ENCODE data around the gene ACSM6. TPM values are rescaled to one million over a fixed set of nuclear protein-coding genes. Genes with fewer than 3 reads are reported as not detected.

The ACSM6 gene, protein sequence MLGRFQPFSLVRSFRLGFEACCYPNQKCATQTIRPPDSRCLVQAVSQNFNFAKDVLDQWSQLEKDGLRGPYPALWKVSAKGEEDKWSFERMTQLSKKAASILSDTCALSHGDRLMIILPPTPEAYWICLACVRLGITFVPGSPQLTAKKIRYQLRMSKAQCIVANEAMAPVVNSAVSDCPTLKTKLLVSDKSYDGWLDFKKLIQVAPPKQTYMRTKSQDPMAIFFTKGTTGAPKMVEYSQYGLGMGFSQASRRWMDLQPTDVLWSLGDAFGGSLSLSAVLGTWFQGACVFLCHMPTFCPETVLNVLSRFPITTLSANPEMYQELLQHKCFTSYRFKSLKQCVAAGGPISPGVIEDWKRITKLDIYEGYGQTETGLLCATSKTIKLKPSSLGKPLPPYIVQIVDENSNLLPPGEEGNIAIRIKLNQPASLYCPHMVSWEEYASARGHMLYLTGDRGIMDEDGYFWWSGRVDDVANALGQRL
- polyA plus RNA-seq (2012; rRNA removed): not detected in 2 replicates
- polyA plus RNA-seq (2012; cell fraction: cytosol; rRNA removed): not detected in 2 replicates
- not detected in 2 replicates for polyA plus RNA-seq (2012; cell fraction: nucleus; rRNA removed)

DNA sequence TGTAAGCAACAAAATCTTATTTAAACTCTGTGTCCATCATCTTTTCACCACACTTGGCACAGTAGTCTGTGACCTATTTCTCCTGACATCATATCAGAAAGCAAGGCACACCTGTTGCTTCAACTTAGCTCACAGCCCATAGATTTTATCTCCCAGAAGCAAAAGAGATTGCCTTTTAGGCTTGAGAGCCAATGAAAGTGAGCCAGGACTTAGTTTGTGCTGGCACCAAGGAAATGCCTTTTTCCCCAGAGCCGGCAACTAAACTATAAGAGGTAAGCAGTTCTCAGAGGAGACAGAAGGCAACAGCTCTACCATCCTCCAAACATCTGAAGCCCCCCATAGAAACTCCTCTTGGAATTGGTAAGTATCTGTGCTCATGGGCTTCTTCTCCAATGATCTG is at the start of gene ACSM6:
ACSM6 (plus strand) TSS at position 295 of the 400 bp plus-strand sequence. CDS start 248 bp downstream, outside the sequence.
- Histone ChIP-seq H3K27me3 (ENCODE audit: insufficient read depth) (no peaks in the 10 kb centered on the region), H3K4me1 (ENCODE audit: control insufficient read depth in 1 of 2, insufficient read depth in 2 of 2, low read depth in 1 of 2, low read length in 1 of 2) (no peaks in the 10 kb centered on the region), H3K36me3 (replicated peaks in 1 of 2; ENCODE audit: control insufficient read depth in 1 of 2, insufficient read depth in 2 of 2, low read length in 1 of 2) (no peaks in the 10 kb centered on the region), H3K9me3 (no peaks in the 10 kb centered on the region), H3F3A (replicated peaks; ENCODE audit: insufficient read depth) (no peaks in the 10 kb centered on the region), H3K4me3 (ENCODE audit: low read depth in 2 of 2, low read length in 1 of 2) (no peak within 1 kb of the TSS), H4K20me1 (ENCODE audit: insufficient read depth) (no peaks in the 10 kb centered on the region), H3K27ac (ENCODE audit: low read depth in 2 of 2, low read length in 1 of 2) (no peak within 1 kb of the TSS), H2AFZ (ENCODE audit: low read depth) (no peak within 1 kb of the TSS), H3K9ac (no peak within 1 kb of the TSS), H3K79me2 (ENCODE audit: insufficient read depth) (no peaks in the 10 kb centered on the region), H3K4me2 (no peak within 1 kb of the TSS), H3K9me2 (no peaks in the 10 kb centered on the region)
- ChIA-PET CTCF (no interaction called here), POLR2A (no interaction called here)
- 93% methylated on average over 1 of the region's 1 CpG for WGBS (ENCODE audit: low lambda C conversion rate)
- no peak for DNase-seq
- TF ChIP-seq RFX5 (IDR thresholded peaks at IDR 0.05; ENCODE audit: low read length) (no peak), SMC3 (IDR thresholded peaks at IDR 0.05; ENCODE audit: low read depth, low read length) (no peak), MXI1 (IDR thresholded peaks at IDR 0.05; ENCODE audit: low read depth, low read length) (no peak), NFIC (IDR thresholded peaks at IDR 0.05; ENCODE audit: borderline replicate concordance) (no peak), RAD21 (IDR thresholded peaks at IDR 0.05; ENCODE audit: low read length) (no peak), ELF1 (IDR thresholded peaks at IDR 0.05) (no peak)
- TF ChIP-seq, protein P1, sequence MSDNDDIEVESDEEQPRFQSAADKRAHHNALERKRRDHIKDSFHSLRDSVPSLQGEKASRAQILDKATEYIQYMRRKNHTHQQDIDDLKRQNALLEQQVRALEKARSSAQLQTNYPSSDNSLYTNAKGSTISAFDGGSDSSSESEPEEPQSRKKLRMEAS (IDR thresholded peaks at IDR 0.05; ENCODE audit: low read depth): no peak

DNA sequence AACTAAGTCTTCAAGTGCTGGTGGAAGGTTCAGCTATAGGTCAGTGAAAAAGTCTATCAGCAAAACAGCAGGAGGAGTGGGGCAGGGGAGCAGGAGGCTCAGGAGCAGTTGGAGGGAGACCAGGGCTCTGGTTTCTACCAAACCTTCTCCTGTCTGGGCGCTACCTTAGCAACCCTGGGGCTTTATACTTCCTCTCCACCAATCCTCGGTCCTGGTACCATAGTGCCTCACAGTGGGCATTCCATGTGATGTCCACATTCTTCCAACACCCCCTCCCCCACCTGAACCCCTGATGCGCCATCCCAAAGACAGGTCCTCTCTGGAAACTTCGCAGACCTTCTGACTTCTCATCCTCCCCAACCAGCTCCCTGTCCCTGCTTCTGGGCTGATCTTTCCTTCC is 25.3 kb upstream of the ACSM6 start:
- Histone ChIP-seq H3F3A (replicated peaks; ENCODE audit: insufficient read depth) (no peaks in the 10 kb centered on the region), H3K9me2 (no peaks in the 10 kb centered on the region), H4K20me1 (ENCODE audit: insufficient read depth) (no peaks in the 10 kb centered on the region), H3K27me3 (ENCODE audit: insufficient read depth) (no peaks in the 10 kb centered on the region), H3K9ac (no peak overlapping the region), H3K79me2 (ENCODE audit: insufficient read depth) (no peaks in the 10 kb centered on the region), H3K4me1 (ENCODE audit: control insufficient read depth in 1 of 2, insufficient read depth in 2 of 2, low read depth in 1 of 2, low read length in 1 of 2) (no peaks in the 10 kb centered on the region), H3K9me3 (no peaks in the 10 kb centered on the region), H3K4me2 (no peak overlapping the region), H3K36me3 (replicated peaks in 1 of 2; ENCODE audit: control insufficient read depth in 1 of 2, insufficient read depth in 2 of 2, low read length in 1 of 2) (no peaks in the 10 kb centered on the region), H2AFZ (ENCODE audit: low read depth) (no peak overlapping the region), H3K27ac (ENCODE audit: low read depth in 2 of 2, low read length in 1 of 2) (no peak overlapping the region), H3K4me3 (ENCODE audit: low read depth in 2 of 2, low read length in 1 of 2) (no peak overlapping the region)
- ChIA-PET POLR2A (no interaction called here), CTCF (no interaction called here)
- no peak for DNase-seq
- WGBS (ENCODE audit: low lambda C conversion rate): 49% methylated on average over 3 of the region's 4 CpGs
- TF ChIP-seq, protein P2, sequence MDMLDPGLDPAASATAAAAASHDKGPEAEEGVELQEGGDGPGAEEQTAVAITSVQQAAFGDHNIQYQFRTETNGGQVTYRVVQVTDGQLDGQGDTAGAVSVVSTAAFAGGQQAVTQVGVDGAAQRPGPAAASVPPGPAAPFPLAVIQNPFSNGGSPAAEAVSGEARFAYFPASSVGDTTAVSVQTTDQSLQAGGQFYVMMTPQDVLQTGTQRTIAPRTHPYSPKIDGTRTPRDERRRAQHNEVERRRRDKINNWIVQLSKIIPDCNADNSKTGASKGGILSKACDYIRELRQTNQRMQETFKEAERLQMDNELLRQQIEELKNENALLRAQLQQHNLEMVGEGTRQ (IDR thresholded peaks at IDR 0.05; ENCODE audit: borderline replicate concordance, low read depth, low read length): no peak
- TF ChIP-seq RXRA (IDR thresholded peaks at IDR 0.05; ENCODE audit: borderline replicate concordance, low read depth) (no peak), MEF2A (IDR thresholded peaks at IDR 0.05; ENCODE audit: borderline replicate concordance, low read depth) (no peak), JUND (IDR thresholded peaks at IDR 0.05) (no peak), TAF1 (IDR thresholded peaks at IDR 0.05; ENCODE audit: borderline replicate concordance, low read depth, low read length) (no peak), MXI1 (IDR thresholded peaks at IDR 0.05; ENCODE audit: low read depth, low read length) (no peak), SMC3 (IDR thresholded peaks at IDR 0.05; ENCODE audit: low read depth, low read length) (no peak), EZH2phosphoT487 (IDR thresholded peaks at IDR 0.05; ENCODE audit: borderline replicate concordance, low read depth) (no peak), TEAD4 (IDR thresholded peaks at IDR 0.05; ENCODE audit: borderline replicate concordance, insufficient read depth) (no peak), NRF1 (IDR thresholded peaks at IDR 0.05; ENCODE audit: low read depth, low read length) (no peak), POLR2AphosphoS5 (IDR thresholded peaks at IDR 0.05; ENCODE audit: low read depth, low read length) (no peak), TCF12 (IDR thresholded peaks at IDR 0.05) (no peak), RCOR1 (IDR thresholded peaks at IDR 0.05; ENCODE audit: low read length) (no peak), EP300 (IDR thresholded peaks at IDR 0.05; ENCODE audit: borderline replicate concordance in 1 of 2, low read depth in 1 of 2, low read length in 1 of 2) (no peak)
- TF ChIP-seq, protein P3, sequence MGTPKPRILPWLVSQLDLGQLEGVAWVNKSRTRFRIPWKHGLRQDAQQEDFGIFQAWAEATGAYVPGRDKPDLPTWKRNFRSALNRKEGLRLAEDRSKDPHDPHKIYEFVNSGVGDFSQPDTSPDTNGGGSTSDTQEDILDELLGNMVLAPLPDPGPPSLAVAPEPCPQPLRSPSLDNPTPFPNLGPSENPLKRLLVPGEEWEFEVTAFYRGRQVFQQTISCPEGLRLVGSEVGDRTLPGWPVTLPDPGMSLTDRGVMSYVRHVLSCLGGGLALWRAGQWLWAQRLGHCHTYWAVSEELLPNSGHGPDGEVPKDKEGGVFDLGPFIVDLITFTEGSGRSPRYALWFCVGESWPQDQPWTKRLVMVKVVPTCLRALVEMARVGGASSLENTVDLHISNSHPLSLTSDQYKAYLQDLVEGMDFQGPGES (IDR thresholded peaks at IDR 0.05; ENCODE audit: low read depth, low read length): no peak
- TF ChIP-seq, protein P4, sequence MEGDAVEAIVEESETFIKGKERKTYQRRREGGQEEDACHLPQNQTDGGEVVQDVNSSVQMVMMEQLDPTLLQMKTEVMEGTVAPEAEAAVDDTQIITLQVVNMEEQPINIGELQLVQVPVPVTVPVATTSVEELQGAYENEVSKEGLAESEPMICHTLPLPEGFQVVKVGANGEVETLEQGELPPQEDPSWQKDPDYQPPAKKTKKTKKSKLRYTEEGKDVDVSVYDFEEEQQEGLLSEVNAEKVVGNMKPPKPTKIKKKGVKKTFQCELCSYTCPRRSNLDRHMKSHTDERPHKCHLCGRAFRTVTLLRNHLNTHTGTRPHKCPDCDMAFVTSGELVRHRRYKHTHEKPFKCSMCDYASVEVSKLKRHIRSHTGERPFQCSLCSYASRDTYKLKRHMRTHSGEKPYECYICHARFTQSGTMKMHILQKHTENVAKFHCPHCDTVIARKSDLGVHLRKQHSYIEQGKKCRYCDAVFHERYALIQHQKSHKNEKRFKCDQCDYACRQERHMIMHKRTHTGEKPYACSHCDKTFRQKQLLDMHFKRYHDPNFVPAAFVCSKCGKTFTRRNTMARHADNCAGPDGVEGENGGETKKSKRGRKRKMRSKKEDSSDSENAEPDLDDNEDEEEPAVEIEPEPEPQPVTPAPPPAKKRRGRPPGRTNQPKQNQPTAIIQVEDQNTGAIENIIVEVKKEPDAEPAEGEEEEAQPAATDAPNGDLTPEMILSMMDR (IDR thresholded peaks at IDR 0.05): no peak
- TF ChIP-seq, protein P5, sequence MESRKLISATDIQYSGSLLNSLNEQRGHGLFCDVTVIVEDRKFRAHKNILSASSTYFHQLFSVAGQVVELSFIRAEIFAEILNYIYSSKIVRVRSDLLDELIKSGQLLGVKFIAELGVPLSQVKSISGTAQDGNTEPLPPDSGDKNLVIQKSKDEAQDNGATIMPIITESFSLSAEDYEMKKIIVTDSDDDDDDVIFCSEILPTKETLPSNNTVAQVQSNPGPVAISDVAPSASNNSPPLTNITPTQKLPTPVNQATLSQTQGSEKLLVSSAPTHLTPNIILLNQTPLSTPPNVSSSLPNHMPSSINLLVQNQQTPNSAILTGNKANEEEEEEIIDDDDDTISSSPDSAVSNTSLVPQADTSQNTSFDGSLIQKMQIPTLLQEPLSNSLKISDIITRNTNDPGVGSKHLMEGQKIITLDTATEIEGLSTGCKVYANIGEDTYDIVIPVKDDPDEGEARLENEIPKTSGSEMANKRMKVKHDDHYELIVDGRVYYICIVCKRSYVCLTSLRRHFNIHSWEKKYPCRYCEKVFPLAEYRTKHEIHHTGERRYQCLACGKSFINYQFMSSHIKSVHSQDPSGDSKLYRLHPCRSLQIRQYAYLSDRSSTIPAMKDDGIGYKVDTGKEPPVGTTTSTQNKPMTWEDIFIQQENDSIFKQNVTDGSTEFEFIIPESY (IDR thresholded peaks at IDR 0.05; ENCODE audit: borderline replicate concordance, low read depth): no peak
